HL-60 (cell line): ENCODE results near the gene ALG12.

ENCODE experiments used
- DNase-seq, 2 experiments: peaks; one replicate each; pipeline ENCODE4 v3.0.0-alpha.2; 2010 to 2020; ENCODE audit warnings: low read depth in 1 of 2, low spot score in 1 of 2
- H3K27ac ChIP-seq: fragments of 250-450 bp; sonication (Bioruptor Pico); replicated peaks from 2 replicates; pipeline ENCODE4 v1.5.1; 2020; ENCODE audit warnings: mild to moderate bottlenecking, moderate library complexity
- H3K27me3 ChIP-seq: fragments of 250-450 bp; sonication (Bioruptor Pico); 2 replicates; pipeline ENCODE4 v1.5.1; 2021; ENCODE audit warnings: mild to moderate bottlenecking, moderate library complexity; ENCODE audit not compliant: insufficient read depth, poor library complexity, severe bottlenecking
- H3K4me3 ChIP-seq: replicated peaks from 2 replicates; pipeline ENCODE4 v1.5.1; 2011; ENCODE audit warnings: mild to moderate bottlenecking, control low read depth, low read length; ENCODE audit not compliant: insufficient read depth
- CTCF ChIP-seq: IDR thresholded peaks from one replicate; pipeline ENCODE4 v1.5.1; 2011; ENCODE audit warnings: low read length, control low read depth, inconsistent platforms; ENCODE audit not compliant: insufficient read depth
- GABPA ChIP-seq: IDR thresholded peaks from 2 replicates; pipeline ENCODE4 v1.6.1; 2012; ENCODE audit warnings: low read depth
- POLR2AphosphoS5 ChIP-seq: IDR thresholded peaks from 2 replicates; pipeline ENCODE4 v1.6.1; 2012; ENCODE audit warnings: low read depth
- REST ChIP-seq: IDR thresholded peaks from 2 replicates; pipeline ENCODE4 v1.6.1; 2012; ENCODE audit warnings: low read depth; ENCODE audit not compliant: insufficient replicate concordance
- SPI1 ChIP-seq: IDR thresholded peaks from 2 replicates; pipeline ENCODE4 v1.6.1; 2012; ENCODE audit warnings: low read depth, mild to moderate bottlenecking, borderline replicate concordance

The ALG12 gene

DNA sequence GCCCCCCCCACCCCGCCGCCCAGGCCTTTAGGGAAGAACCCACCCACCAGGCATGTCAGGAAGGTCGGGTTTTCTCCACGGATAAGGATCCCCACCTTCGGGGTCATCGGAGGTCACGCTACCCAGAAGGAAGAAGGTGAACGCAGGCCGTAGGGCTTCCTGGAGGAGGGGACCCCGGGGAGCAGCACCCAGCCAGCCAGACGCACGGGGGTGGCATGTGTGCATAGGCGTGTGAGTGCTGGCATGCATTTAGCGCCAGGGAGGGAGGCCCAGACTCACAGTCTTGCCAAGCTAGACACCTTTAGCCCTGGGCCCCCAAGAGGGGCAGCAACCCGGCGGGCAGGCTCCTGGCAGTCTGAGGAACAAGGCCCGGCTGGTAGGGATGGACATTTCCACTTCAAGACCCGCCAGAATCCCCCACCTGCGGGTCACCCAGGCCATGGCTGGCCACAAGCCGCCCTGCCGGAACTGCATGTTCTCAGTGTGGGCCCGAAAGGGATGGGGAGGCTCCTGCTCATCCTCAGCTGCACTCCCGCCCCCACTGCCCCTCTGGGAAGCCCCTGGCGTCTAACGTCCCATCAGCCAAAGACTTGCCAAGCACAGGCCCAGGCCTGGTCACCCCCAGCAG, 25.6 kb upstream of the ALG12 start:
- H3K27ac ChIP-seq, result no peak overlapping the region
- no peak overlapping the region for H3K4me3 ChIP-seq
- TF ChIP-seq GABPA, result no peak
- TF ChIP-seq SPI1, result no peak
- no peak for TF ChIP-seq POLR2AphosphoS5
- TF ChIP-seq REST, result no peak

DNA sequence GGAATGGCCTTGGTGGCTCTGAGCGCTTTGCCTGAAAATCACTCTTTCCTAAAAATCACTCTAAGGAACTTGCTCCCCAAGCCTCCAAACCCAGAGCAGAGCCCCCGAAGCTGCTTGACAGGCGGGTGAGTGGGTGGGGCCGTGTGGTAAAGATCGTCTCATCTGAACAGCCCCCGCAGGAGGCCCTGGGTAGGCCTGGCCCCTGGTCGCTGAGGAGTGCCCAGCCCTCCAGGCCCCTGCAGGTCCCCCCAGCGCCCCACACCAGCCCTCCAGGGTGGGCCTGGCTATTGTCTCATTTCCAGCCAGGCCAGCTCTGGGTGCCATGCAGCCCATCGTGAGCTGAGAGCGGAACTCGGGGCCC, 25.1 kb upstream of the ALG12 start:
- TF ChIP-seq GABPA (no peak), CTCF (no peak), REST (no peak), POLR2AphosphoS5 (no peak), SPI1 (no peak)
- H3K27ac ChIP-seq, result no peak overlapping the region

More for the DNA sequence above, 25.6 kb upstream of the ALG12 start:
- H3K27me3 ChIP-seq, result no peaks in the 10 kb centered on the region
- no peak for DNase-seq

GRCh38 chr22:49942565-49943404, 24.5 kb upstream of the ALG12 start:
- Histone ChIP-seq H3K4me3 (no peak overlapping the region), H3K27ac (no peak overlapping the region), H3K27me3 (no peaks in the 10 kb centered on the region)
- TF ChIP-seq SPI1, result no peak
- TF ChIP-seq POLR2AphosphoS5, result no peak
- TF ChIP-seq CTCF, result no peak
- TF ChIP-seq GABPA, result no peak
- no peak for TF ChIP-seq REST
- no peak for DNase-seq

More for the DNA sequence above, 25.1 kb upstream of the ALG12 start:
- no peaks in the 10 kb centered on the region for H3K27me3 ChIP-seq
- no peak overlapping the region for H3K4me3 ChIP-seq
- no peak for DNase-seq
